ENCODE data around the gene STRIP2.
"Not testable (repeated sequence)": the region's sequence is repeated elsewhere in the genome, so short reads cannot be mapped to it uniquely, and the experiment has no call there.

The STRIP2 gene, protein sequence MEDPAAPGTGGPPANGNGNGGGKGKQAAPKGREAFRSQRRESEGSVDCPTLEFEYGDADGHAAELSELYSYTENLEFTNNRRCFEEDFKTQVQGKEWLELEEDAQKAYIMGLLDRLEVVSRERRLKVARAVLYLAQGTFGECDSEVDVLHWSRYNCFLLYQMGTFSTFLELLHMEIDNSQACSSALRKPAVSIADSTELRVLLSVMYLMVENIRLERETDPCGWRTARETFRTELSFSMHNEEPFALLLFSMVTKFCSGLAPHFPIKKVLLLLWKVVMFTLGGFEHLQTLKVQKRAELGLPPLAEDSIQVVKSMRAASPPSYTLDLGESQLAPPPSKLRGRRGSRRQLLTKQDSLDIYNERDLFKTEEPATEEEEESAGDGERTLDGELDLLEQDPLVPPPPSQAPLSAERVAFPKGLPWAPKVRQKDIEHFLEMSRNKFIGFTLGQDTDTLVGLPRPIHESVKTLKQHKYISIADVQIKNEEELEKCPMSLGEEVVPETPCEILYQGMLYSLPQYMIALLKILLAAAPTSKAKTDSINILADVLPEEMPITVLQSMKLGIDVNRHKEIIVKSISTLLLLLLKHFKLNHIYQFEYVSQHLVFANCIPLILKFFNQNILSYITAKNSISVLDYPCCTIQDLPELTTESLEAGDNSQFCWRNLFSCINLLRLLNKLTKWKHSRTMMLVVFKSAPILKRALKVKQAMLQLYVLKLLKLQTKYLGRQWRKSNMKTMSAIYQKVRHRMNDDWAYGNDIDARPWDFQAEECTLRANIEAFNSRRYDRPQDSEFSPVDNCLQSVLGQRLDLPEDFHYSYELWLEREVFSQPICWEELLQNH

DNA sequence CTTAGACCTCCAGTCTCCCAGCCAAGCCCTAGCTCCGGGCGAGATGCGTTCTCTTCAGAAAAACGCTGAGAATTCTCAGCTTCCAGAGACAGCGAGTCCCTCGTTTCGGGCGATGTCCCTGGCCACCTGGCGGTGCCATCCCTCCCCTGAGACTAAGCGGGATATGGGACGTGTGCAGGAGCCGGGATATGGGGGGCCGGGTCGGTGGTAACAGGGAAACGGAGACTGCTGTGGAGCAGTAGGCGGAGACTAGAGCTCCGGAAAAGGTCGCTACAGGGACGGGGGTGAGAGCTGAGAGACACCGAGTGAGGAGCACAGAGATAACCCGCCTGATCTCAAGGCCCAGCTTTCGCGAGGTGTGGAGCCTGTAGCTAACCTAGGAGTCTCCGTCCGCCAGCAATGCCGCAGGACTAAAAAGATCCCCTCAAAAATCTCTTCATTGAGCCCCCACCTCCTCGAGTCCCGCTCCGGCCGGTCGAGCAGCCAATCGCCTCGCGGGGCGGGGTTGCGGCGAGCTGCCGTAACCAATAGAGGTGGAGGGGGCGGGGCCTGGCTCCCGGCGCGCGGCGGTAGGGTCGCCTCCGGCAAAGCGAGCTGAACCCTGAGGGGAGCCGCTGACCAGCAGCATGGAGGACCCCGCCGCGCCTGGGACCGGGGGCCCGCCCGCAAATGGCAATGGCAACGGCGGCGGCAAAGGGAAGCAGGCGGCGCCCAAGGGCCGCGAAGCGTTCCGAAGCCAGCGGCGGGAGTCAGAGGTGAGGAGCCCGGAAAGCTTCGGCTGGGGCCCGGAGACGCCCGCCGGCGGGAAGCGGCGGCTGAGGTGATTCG is at the start of gene STRIP2:
STRIP2 (plus strand) TSS at position 586 of the 828 bp plus-strand sequence; CDS start at position 627, 41 bp downstream.
- DNase-seq: peak; percentile 88

DNA sequence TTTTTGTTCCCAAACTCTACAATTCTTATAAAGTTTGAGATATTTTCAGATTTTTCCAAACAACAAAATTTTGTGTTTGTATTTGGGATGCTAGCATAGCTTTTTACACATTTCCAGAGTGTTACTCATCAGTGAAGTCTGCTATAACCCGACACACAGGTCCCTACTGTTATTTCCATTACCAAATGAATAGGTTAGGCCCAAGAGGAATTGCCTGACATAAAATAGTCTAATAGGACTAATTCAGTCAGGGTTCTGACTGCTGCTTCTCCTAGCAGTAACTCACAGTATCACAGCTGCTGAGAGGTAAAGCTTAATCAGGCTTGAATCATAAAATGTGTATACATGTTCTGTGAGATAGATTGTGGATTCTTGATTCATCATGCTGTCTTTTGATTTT is 49.1 kb upstream of the STRIP2 start:
- no peak for DNase-seq

DNA sequence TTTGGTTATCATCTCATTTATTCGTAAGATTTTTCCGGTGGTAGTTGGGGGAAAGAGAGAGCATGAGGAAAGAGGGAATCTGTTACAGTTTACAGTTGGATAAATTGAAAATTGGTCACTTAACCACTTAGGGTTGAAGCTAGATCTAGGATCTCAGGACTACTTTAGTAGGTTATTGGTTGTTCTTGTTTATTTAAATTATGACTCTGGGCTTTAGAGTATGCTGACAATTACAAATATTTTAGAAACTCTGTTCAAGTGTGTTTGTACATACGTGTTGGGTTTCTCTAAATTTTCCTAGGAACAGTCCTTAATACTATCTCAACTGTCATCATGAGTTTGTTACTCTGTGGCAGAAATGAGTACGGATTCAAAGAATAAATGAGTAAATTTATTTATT is 48.6 kb upstream of the STRIP2 start:
- DNase-seq: no peak

DNA sequence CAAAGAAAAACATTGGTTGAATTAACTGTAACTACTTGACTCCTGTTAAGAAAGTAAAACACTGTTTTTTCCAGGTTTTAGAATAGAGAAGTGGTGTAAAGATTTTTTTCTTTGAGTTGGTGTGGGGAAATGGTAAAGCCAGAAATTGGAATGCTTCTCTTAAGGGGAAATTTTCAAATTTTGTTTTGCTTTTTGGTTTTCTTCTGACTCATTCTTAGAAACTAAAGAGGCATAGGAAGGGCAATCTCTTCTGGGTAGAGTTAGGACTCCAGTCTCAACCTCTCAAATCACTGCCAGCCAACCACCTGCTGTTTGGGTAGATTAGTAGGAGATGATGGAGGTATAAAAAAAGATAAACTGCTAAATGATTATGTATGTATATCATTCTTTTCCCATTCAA is 47.7 kb upstream of the STRIP2 start:
- DNase-seq: no peak

DNA sequence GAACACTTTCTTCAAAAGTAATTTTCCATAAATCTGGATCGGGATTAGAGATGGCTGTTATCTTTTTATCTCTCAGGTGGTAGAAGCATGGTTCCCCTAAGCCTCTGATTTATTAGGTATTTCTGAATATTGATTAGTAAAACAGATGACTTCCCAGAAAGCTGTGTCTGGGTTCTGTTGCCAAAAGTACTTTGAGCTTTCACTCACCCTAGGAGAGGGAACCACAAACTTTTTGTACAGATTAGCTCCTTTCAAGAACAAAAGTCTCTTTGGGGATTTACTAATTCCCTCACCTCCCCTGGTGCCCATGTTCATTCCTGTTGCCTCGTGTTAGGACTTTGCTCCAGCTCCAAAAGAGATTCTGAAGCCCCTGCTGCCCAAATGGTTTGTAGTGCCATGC is 46.7 kb upstream of the STRIP2 start:
- no peak for DNase-seq

DNA sequence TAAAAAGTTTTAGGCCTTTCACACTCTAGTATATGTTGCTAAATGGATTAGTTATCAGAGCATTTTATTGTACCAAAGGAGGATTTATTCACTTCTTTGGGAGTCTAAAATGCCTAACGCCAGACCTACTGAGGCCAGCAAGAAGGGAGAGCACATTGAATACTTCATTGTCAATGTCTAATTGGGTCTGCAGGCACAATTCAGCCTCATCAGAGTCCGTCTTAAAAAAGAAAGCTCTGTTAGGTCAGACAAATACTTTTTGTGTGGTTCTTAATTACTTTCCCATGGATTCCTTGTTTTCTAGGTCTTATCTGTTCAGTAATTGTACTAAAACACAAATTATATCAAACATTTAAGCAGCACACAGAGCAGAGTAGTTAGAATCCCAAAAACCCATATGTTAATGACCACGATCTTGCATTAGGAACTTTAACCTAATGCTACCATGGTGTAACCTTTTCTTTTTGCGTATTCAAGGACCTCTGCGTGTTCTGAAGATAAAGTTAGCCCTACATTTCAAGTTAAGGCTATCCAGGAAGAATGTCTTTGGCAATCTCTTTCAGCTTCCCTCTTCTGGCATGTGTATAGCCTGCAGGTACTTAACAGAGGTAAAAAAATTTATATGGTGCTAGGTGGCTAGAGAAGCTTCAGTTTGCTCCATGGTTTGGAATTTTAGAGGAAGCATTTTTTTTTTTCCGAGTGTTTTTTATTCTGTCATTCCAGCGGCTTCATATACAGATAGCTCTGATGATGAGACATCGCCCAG is 45.7 kb upstream of the STRIP2 start:
- DNase-seq: no peak

DNA sequence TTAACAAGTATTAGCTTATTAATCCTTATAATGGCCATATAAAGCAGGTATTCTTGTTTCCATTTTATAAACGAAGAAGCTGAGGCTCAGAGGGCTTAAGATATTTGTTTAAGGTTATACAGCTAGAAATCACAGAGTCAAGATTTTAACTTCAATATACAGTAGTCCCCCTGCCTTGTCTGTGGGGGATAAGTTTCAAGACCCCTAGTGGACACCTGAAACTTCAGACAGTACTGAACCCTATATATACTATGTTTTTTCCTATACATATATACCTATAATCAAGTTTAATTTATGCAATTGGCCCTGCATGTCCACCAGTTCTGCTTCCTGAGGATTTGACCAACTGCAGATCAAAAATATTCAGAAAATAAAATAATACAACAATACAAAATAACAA is 44.4 kb upstream of the STRIP2 start:
- no peak for DNase-seq

DNA sequence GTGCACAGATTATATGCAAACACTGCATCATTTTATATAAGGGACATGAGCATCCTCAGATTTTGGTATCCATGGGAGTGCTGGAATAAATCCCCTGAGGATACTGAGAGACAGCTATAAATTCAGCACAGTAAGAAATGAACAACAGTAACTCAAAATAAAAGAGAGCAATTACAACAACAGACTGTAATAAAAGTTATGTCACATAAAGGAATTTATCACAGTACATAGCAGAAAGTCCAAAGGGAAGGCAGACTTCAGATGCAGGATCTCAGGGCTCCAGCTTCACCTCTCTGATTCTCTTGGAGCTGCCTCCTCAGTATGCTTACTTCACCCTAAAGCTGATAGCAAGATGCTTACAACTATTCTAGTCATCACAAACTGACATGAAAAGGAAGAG is 43.9 kb upstream of the STRIP2 start:
- no peak for DNase-seq

DNA sequence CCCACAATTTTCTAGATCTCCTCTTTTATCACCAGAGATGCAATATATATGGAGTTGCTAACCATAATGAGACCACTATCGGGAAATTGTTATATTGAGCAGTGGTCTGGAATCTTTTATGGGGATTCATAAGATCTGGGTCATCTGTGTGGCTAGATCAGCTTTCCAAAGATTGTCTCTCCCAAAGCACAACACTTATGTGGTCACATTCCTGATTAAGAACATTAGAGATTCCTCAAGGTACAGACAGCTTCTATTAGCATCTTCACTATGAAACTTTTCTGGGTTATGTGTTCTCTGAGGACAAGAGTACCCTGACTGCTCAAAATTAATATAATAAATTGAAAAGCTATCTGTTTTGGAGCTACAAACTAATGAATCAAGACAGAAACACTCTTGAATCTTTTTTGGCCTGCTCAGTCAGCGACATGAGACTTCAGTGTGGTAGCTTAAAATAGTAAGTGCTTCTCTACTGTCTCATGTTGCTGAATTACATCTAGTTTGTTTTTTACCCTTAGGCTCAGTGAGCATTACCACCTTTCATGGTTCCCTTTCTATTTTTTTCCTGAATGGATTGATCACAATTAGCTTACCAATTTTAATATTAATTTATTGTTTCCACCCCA is 42.6 kb upstream of the STRIP2 start:
- DNase-seq: no peak

DNA sequence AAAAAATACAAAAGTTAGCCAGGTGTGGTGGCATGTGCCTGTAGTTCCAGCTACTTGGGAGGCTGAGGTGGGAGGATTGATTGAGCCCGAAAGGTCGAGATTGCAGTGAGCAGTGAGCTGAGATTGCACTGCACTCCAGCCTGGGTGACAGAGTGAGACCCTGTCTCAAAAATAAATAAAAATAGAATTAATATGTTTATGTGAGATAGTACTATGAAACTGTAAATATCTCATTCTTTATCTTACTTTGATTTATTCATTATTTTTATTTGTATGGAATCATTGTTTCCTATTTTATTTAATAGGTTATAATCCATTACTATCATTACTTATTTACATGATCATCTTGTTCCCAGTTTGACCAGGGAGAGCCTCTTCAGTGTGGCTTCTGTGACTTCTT is 41.0 kb upstream of the STRIP2 start:
- no peak for DNase-seq

DNA sequence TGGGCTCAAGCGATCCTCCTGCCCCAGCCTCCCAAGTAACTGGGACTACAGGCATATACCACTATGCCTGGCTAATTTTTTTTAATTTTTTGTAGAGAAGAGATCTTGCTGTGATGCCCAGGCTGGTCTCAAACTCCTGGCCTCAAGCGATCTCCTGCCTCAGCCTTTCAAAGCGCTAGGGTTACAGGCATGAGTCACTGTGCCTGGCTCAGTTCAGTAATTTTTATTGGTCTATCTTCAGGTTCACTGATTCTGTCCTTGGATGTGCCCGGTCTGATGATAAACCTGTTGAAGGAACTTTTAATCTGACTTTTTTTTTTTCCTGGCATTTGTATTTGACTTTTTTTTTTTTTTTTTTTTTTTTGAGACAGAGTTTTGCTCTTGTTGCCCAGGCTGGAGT is 40.1 kb upstream of the STRIP2 start:
- no peak for DNase-seq

DNA sequence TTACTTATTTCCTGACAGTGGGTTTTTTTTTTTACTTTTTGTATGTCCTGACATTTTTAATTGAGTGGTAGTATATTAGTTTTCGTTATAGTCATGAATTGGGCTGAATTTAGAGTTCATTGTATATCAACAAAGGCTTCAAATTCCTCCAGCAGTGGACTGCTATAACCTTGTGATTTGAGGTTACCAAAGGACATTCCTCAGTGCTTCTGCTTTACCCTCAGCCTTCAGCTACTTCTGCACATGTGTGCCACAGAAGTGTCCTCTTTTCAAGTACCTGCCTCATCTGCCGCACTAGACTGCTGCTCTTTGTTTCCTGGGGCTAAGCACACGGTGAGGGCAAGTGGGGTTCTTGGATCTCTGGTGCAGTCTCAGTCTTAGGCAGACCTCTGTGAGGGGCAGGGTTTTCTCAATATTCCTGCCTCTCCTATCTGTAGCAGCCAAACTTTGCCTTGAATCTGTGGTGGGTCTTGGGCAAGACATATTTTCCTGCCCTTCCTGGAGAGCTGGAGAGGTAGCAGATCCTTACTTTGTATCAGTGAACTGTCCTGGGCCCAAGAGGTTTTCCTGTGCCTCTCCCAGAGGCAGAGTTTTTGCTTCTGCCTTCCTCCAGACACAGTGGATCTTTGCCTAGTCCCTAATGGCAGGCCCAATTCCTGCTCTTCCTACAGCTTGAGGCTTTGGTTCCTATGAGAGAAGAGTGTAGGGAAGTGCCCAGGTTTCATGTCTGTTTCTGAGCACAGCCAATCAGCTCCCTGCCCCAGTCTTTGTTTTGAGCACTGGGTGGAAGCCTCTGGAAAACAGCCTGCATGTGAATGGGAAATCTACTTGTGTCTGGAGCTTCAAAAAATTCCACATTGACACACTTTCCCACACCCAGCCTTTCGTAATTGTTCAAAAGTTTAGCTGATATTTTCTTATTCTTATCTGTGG is 39.0 kb upstream of the STRIP2 start:
- DNase-seq: no peak

DNA sequence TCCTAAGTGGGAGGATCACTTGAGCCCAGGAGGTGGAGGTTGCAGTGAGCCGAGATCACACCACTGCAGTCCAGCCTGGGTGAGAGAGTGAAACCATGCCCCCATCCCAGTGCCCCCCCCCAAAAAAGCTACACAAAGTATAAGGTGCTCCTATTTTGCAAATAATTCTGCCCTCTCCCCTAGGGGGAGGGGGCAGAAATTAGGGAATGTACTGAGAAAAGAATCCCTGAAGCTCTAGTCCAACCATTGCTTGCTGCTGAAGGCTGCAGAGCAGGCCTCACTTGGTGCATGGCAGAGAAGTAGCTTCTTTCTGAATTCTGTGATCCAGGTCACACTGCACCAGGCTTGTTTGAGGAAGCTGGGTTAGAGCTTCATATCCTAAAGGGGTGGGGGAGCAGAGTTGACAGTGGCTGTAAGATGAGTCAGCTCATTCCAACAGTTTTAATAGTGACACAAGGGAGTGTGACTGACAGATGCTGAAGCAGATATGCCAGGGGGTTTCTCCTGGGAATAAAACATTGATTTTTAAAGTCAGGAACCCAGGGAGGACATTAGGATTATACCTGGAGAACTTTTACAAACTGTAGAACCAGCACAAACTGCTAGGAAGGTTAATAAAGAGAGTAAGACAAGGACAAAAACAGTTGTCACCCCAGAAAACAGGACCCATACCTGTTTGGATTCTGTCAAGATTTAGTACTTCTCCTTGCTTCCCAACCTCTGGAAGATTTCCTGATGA is 32.8 kb upstream of the STRIP2 start:
- DNase-seq: no peak

DNA sequence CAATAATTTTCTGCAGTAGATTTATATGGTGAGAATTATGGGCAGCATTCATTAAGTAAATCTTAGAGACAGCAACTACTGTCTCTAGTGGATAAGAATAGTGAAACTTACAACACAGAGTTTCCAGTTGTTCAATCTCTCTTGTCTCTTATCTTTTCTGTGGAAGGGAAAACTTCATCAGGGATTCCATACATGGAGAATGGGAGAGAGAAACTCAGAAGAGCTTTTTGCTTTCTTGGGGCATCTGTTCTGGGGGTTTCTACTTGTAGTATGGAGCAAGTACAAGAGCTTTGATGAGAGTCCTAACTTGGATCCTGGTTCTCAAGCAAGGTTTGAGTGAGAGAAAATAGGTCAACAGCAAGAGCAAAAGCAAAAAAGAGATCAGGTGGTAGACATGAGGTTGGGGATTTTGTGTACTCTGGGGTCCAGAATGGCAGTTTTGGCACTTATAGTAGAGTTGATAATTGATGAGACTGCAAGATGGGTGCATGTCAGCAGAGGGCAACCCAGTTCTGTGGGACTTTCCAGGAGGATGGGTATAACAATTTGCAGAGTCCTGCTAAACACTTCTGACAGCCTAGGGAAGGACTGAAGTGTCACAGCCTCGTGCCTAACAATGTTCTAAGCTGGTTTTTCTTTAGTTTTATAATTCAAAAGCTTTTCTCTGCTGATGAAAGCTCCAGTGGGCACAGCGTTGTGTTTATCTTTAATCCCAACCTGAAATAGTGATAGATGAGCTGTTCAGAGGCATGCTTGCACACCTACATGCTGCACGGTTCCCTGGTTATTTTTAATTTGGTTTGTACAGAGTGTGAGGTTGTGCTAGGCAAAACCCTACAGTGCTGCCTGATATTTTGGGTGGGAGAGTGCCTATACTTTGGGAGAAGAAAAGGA is 32.0 kb upstream of the STRIP2 start:
- peak; percentile 6 for DNase-seq

DNA sequence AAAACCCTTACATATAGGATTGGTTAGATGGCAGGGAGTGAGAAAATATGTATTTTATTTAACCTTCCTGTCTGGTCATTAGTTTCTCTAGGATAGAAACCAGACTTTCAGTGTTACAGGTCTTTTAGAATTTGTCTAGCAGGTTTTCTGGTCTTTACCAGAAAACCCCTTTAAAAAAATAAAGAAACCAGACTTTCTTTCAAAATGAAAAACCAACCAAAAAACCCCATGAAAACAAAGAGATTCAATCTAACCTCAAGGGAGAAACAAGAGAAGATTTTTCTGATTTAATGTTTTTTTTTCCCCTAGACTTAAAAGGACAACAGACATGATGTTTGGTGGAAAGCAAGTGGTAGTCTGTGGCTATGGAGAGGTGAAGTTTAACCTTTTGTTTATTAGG is 28.7 kb upstream of the STRIP2 start:
- no peak for DNase-seq

DNA sequence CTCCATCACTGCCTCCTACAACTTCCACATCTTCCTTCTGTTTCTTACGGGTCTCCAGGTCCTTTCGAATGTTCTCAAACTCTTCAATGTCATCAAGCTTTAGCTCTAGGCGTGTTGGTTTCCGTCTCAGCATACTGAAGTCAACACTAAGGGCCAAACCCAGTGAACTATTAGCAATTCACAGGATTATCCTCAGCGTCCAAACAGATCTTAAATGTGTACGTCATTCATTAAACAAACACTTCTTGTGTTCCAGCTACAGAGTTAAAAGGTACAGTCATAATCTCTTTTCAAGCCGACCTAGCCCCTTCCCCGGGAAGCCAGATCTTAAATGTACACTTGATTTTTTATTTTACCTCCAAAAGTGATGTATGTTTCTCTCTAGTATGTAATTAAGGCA is 24.0 kb upstream of the STRIP2 start:
- not testable (repeated sequence) for DNase-seq

DNA sequence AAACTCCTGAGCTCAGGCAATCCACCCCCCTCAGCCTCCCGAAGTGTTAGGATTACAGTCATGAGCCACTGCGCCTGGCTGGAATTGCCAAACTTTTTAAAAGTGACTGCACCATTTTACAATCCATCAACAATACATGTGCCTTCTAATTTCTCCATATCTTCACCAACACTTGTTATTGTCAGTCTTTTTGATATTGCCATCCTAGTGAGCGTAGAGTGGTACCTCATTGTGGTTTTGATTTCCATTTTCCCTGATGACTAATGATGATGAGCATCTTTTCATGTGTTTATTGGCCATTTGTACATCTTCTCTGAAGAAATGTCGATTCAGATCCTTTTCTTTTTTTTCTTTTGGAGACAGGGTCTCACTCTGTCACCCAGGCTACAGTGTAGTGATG is 21.7 kb upstream of the STRIP2 start:
- no peak for DNase-seq

DNA sequence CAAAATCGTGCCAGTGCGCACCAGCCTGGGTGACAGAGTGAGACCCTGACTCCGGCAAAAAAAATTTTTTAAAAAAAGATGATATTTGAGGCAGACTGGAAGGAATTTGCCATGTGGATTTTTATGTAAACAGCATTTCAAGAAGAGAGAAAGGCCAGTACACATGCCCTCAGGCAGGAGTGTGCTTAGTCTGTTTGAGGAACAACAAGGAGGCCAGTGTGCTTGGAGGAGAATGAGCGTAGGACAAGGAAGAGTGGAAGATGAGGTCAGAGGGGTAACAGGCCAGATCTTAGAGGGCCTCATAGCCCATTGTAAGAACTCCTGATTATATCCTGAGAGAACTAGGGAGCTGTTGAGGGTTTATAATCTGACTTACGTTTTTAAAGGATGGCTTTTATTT is 17.2 kb upstream of the STRIP2 start:
- DNase-seq: no peak

DNA sequence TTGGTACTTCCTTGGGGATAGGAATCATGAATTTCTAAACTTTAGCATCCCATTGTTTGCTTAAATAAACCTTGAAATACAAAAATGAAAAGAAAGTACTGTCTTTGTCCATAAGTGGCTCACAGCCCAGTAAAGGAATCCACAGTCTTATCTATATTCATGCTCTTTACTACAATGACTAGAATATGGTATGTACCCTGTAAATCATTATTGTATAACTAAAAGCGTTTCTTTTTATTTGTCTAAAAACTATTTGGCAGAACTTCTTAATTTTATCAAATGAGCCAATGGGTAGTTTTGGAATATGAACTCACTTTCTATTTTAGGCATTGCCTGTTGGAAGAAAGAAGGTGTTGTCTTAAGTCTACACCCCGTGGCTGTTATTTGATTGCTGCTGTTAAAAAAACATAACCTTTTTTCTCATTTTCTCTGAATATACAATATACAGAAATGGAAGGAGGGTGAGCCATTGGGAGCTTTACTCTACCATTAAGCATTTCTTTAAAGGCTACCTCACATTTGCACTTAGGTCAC is 12.4 kb upstream of the STRIP2 start:
- DNase-seq: no peak
